Activated naive CD8-positive, alpha-beta T cell treated with anti-CD3 and anti-CD28 coated beads, Interleukin-2, amount 50 U/mL, for 24 hours (primary cell): ENCODE results near the gene SLC10A3.

Source experiments
- ATAC-seq: fragments of 150-1000 bp; cut with Tn5 transposase; one replicate; pipeline ENCODE4 v1.10.0; 2021
- DNase-seq: peaks from one replicate; pipeline ENCODE4 v3.0.0; 2021
- H3K27ac Mint-ChIP-seq: one replicate; pipeline ENCODE4 v1.8.0; 2021; ENCODE audit warnings: mild to moderate bottlenecking, mixed read lengths
- H3K27me3 Mint-ChIP-seq: one replicate; pipeline ENCODE4 v1.8.0; 2021; ENCODE audit warnings: mixed read lengths
- H3K36me3 Mint-ChIP-seq: one replicate; pipeline ENCODE4 v1.8.0; 2021; ENCODE audit warnings: low read depth, mixed read lengths
- H3K4me1 Mint-ChIP-seq: one replicate; pipeline ENCODE4 v1.8.0; 2021; ENCODE audit warnings: mixed read lengths
- H3K4me3 Mint-ChIP-seq: one replicate; pipeline ENCODE4 v1.8.0; 2021; ENCODE audit warnings: mild to moderate bottlenecking, moderate library complexity, mixed read lengths
- H3K9me3 Mint-ChIP-seq: one replicate; pipeline ENCODE4 v1.8.0; 2021; ENCODE audit warnings: mixed read lengths

SLC10A3 gene

GRCh38 chrX:154468217-154468616, 22.2 kb downstream of the SLC10A3 start:
- DNase-seq, result no peak
- no peaks in the 10 kb centered on the region for H3K36me3 Mint-ChIP-seq
- no peak overlapping the region for H3K4me3 Mint-ChIP-seq
- H3K27me3 Mint-ChIP-seq, result no peaks in the 10 kb centered on the region
- no peak overlapping the region for H3K27ac Mint-ChIP-seq
- no peaks in the 10 kb centered on the region for H3K9me3 Mint-ChIP-seq
- no peak for ATAC-seq
- no peaks in the 10 kb centered on the region for H3K4me1 Mint-ChIP-seq

DNA sequence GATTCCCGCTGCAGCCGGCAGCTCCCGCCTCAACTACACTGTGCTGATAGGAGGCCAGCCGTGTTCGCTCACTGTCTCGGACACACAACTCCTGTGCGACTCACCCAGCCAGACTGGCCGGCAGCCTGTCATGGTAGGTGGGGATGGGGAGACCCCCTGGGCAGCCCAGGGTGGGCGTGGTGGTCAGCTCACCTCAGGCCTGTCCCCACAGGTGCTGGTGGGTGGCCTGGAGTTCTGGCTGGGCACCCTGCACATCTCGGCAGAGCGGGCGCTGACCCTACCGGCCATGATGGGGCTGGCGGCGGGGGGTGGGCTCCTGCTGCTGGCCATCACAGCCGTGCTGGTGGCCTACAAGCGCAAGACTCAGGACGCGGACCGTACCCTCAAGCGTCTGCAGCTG, 22.9 kb downstream of the SLC10A3 start:
- no peak for ATAC-seq
- H3K36me3 Mint-ChIP-seq, result peaks cover 2% of the 10 kb centered on the region
- H3K27me3 Mint-ChIP-seq, result no peaks in the 10 kb centered on the region
- no peak overlapping the region for H3K4me3 Mint-ChIP-seq
- H3K27ac Mint-ChIP-seq, result no peak overlapping the region
- H3K4me1 Mint-ChIP-seq, result no peaks in the 10 kb centered on the region
- no peaks in the 10 kb centered on the region for H3K9me3 Mint-ChIP-seq
- no peak for DNase-seq

DNA sequence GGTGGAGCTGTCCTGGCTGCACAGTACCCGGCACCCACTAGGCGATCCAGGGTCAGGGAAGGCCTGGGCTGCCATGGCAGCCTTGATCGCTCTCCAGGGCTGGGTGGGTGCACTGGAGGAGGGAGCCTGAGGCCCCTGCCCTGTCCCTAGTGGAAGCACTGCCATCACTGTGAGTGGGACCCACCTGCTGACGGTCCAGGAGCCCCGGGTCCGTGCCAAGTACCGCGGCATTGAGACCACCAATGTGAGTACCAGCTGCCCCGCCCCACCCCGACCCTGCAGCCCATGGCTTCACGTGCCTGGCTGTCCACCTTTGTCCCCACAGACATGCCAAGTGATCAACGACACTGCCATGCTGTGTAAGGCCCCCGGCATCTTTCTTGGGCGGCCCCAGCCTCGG, 23.5 kb downstream of the SLC10A3 start:
- H3K4me1 Mint-ChIP-seq, result no peaks in the 10 kb centered on the region
- ATAC-seq (no peak), DNase-seq (no peak)
- no peaks in the 10 kb centered on the region for H3K9me3 Mint-ChIP-seq
- H3K27me3 Mint-ChIP-seq, result no peaks in the 10 kb centered on the region
- H3K36me3 Mint-ChIP-seq, result peaks cover 2% of the 10 kb centered on the region
- H3K4me3 Mint-ChIP-seq, result no peak overlapping the region
- no peak overlapping the region for H3K27ac Mint-ChIP-seq

GRCh38 chrX:154466036-154466435, 24.4 kb downstream of the SLC10A3 start:
- H3K4me3 Mint-ChIP-seq, result no peak overlapping the region
- DNase-seq, result no peak
- no peak for ATAC-seq
- H3K9me3 Mint-ChIP-seq, result no peaks in the 10 kb centered on the region
- no peaks in the 10 kb centered on the region for H3K27me3 Mint-ChIP-seq
- H3K36me3 Mint-ChIP-seq, result peaks cover 4% of the 10 kb centered on the region
- H3K27ac Mint-ChIP-seq, result no peak overlapping the region
- no peaks in the 10 kb centered on the region for H3K4me1 Mint-ChIP-seq

DNA sequence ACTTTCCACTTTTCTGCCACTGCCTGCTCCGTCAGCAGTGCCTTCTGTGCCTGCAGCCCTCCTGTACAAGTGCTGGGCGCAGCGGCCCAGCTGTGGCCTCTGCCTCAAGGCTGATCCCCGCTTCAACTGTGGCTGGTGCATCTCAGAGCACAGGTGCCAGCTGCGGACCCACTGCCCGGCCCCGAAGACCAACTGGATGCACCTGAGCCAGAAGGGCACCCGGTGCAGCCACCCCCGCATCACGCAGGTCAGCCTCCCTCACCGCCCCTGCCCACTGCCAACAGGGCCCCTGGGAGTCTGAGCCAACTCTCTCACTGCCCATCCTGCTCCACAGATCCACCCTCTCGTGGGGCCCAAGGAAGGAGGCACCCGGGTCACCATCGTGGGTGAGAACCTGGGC, 24.8 kb downstream of the SLC10A3 start:
- no peak overlapping the region for H3K4me3 Mint-ChIP-seq
- DNase-seq (no peak), ATAC-seq (no peak)
- no peaks in the 10 kb centered on the region for H3K27me3 Mint-ChIP-seq
- H3K9me3 Mint-ChIP-seq, result no peaks in the 10 kb centered on the region
- H3K27ac Mint-ChIP-seq, result no peak overlapping the region
- peaks cover 4% of the 10 kb centered on the region for H3K36me3 Mint-ChIP-seq
- no peaks in the 10 kb centered on the region for H3K4me1 Mint-ChIP-seq

DNA sequence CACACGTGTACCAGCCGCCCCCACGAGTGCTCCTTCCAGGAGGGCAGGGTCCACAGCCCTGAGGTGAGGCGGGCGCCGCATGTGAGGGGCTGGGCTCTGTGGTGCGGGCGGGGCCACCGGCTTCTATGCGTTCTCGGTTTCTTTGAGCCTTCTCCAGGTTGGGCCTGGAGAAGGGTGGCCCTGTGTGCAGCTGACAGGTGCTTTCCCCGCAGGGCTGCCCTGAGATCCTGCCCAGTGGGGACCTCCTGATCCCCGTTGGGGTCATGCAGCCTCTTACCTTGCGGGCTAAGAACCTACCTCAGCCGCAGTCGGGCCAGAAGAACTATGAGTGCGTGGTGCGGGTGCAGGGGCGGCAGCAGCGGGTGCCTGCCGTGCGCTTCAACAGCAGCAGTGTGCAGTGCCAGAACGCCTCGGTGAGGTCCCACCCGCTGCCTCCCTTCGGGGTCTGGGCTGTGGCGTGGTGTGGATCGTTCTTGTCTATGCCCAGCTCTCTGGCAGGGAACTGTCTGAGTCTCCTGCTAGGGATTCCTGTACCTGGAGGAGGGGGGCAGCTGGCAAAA, 25.5 kb downstream of the SLC10A3 start:
- Mint-ChIP-seq H3K9me3 (no peaks in the 10 kb centered on the region), H3K4me3 (no peak overlapping the region), H3K36me3 (peaks cover 4% of the 10 kb centered on the region), H3K27ac (no peak overlapping the region), H3K27me3 (no peaks in the 10 kb centered on the region), H3K4me1 (peaks cover 4% of the 10 kb centered on the region)
- ATAC-seq (no peak), DNase-seq (no peak)

GRCh38 chrX:154463611-154464220, 26.7 kb downstream of the SLC10A3 start:
- Mint-ChIP-seq H3K36me3 (peaks cover 4% of the 10 kb centered on the region), H3K9me3 (no peaks in the 10 kb centered on the region), H3K27ac (no peak overlapping the region), H3K4me1 (peaks cover 5% of the 10 kb centered on the region), H3K4me3 (no peak overlapping the region), H3K27me3 (no peaks in the 10 kb centered on the region)
- no peak for DNase-seq
- no peak for ATAC-seq

DNA sequence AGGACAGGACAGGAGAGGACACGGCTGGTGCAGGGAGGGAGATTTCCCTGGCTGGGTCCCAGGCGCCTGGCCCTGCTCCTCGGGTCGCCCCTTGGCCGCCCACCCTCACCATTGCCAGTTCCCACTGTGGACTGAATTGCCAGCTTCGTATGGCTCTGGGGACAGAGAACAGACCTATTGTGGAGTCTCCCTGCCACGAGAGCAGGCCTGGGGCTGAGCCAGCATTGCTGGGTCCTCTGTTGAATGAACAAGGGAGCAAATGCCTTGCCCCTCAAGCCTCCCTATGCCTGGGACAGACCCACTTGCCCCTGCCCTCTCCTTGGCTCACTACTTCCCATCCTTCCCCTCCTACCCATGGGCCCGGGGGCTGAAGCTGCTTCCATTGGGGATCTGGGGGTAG, 28.0 kb downstream of the SLC10A3 start:
- H3K9me3 Mint-ChIP-seq, result no peaks in the 10 kb centered on the region
- peaks cover 4% of the 10 kb centered on the region for H3K36me3 Mint-ChIP-seq
- peaks cover 6% of the 10 kb centered on the region for H3K4me1 Mint-ChIP-seq
- DNase-seq, result no peak
- no peaks in the 10 kb centered on the region for H3K27me3 Mint-ChIP-seq
- H3K4me3 Mint-ChIP-seq, result no peak overlapping the region
- no peak for ATAC-seq
- H3K27ac Mint-ChIP-seq, result no peak overlapping the region

DNA sequence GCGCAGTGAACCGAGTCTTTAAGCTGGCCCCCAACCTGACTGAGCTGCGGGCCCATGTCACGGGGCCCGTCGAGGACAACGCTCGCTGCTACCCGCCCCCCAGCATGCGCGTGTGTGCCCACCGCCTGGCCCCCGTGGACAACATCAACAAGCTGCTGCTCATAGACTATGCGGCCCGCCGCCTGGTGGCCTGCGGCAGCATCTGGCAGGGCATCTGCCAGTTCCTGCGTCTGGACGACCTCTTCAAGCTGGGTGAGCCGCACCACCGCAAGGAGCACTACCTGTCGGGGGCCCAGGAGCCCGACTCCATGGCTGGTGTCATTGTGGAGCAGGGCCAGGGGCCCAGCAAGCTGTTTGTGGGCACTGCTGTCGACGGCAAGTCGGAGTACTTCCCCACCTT, 30.1 kb downstream of the SLC10A3 start:
- no peak overlapping the region for H3K27ac Mint-ChIP-seq
- H3K36me3 Mint-ChIP-seq, result peaks cover 4% of the 10 kb centered on the region
- ATAC-seq (no peak), DNase-seq (no peak)
- no peaks in the 10 kb centered on the region for H3K9me3 Mint-ChIP-seq
- H3K4me3 Mint-ChIP-seq, result peak overlapping the region; percentile 81
- H3K27me3 Mint-ChIP-seq, result no peaks in the 10 kb centered on the region
- H3K4me1 Mint-ChIP-seq, result peaks cover 9% of the 10 kb centered on the region

GRCh38 chrX:154459832-154460231, 30.6 kb downstream of the SLC10A3 start:
- peaks cover 9% of the 10 kb centered on the region for H3K4me1 Mint-ChIP-seq
- H3K27ac Mint-ChIP-seq, result no peak overlapping the region

DNA sequence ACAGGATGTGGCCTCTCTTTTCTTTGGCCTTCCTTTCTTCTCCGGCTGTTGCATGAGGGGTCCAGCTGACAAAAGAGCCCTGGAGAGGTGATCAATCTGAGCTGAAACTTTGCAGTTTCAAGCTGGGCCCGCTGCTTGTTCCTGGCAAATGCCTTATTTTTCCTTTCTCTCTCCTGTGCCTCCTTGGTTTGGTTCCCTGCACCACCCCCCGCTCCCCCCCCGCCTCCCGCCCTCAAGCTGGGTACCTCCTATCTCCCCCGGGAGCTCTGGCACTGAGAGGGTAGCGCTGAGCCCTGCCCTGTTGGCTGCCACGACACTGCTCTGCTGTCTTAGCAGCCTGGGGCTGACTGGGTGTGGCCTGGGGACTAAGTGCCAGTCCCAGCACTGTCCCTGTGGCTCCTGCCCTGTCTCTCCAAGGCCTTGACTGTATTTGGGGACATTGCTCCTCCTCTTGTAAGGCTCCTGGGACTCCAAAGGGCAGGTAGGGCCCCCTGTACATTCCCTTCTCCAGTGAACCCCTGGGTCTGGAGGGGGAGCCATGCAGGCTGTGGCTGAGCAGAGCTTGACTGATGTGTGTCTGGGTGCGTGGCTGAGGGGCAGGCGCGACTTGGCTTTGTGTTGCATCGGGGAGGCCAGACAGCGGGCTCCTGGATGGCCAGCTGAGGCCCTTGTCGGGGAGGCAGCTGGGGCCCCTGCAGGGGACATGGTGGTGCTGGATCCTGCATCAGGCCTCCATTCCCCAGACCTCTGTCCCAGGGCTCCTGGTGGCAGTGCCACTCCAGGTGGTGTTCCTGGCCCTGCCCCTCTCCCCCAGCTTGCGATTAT, 31.3 kb downstream of the SLC10A3 start:
- ATAC-seq (peak; percentile 53), DNase-seq (no peak)
- Mint-ChIP-seq H3K4me1 (peaks cover 9% of the 10 kb centered on the region), H3K27me3 (no peaks in the 10 kb centered on the region), H3K9me3 (no peaks in the 10 kb centered on the region), H3K27ac (no peak overlapping the region), H3K36me3 (peaks cover 4% of the 10 kb centered on the region), H3K4me3 (peak overlapping the region; percentile 81)

More at GRCh38 chrX:154459832-154460231, 30.6 kb downstream of the SLC10A3 start:
- H3K9me3 Mint-ChIP-seq, result no peaks in the 10 kb centered on the region
- DNase-seq, result no peak
- ATAC-seq, result no peak
- H3K27me3 Mint-ChIP-seq, result no peaks in the 10 kb centered on the region
- peak overlapping the region; percentile 81 for H3K4me3 Mint-ChIP-seq
- peaks cover 4% of the 10 kb centered on the region for H3K36me3 Mint-ChIP-seq

GRCh38 chrX:154458116-154458953, 32.1 kb downstream of the SLC10A3 start, which contains the start of gene PLXNA3:
PLXNA3 (plus strand) TSS chrX:154458281; CDS start chrX:154460184, 1,903 bp downstream.
- peaks cover 9% of the 10 kb centered on the region for H3K4me1 Mint-ChIP-seq
- DNase-seq, result peak; percentile 71
- H3K27me3 Mint-ChIP-seq, result no peaks in the 10 kb centered on the region
- ATAC-seq, result peak; percentile 59
- no peaks in the 10 kb centered on the region for H3K9me3 Mint-ChIP-seq
- H3K27ac Mint-ChIP-seq, result peak within 1 kb of the TSS; percentile 91
- H3K36me3 Mint-ChIP-seq, result peaks cover 4% of the 10 kb centered on the region
- peak within 1 kb of the TSS; percentile 88 for H3K4me3 Mint-ChIP-seq

DNA sequence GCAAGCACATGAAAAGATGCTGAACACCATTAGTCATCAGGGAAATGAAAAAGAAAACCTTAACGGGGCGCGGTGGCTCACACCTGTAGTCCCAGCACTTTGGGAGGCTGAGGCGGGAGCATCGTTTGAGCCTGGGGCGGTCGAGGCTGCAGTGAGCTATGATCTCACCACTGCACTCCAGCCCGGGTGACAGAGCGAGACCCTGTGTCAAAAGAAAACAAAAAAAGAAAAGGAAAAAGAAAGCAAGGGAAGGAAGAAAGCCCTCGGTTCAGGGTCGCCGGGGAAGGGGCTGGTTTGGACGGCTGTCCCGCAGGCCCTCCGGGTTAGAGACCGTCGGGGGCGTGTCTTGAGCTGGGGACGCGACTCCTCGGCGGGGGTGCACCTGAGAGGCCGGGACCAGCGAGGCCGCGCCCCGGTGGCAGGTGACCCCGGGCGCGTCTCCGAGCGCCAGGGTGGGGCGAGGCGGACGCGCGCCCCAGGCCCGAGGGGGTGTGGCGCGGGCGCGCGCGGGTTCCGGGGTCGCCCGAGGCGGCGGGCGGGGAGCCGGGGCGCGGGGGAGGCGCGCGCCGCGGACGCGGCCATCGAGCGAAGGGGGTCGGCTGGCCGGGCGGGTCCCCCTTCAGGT, 32.8 kb downstream of the SLC10A3 start:
- ATAC-seq (peak; percentile 55), DNase-seq (peak; percentile 53)
- Mint-ChIP-seq H3K27ac (peak overlapping the region; percentile 91), H3K9me3 (no peaks in the 10 kb centered on the region), H3K27me3 (no peaks in the 10 kb centered on the region), H3K4me1 (peaks cover 9% of the 10 kb centered on the region), H3K36me3 (peaks cover 2% of the 10 kb centered on the region), H3K4me3 (peak overlapping the region; percentile 88)

DNA sequence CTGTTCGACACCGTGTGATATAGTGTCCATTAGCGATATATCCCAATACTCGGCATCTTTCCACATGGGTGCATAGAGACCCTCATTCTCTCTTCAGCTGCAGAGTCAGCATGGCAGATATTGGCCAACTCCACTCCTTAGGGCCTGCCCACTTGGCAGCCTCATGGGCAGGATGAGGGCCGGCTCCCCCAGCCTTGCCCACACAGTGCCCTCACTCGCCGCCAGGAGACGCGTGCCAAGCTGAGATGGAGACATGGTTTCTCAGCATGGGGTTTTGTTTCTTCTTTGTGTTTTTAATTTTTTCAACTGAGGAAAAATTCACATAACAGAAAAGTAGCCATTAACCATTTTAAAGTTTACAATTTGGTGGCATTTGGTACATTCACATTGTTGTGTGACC, 37.6 kb downstream of the SLC10A3 start:
- Mint-ChIP-seq H3K27ac (no peak overlapping the region), H3K4me3 (no peak overlapping the region), H3K27me3 (no peaks in the 10 kb centered on the region), H3K9me3 (no peaks in the 10 kb centered on the region), H3K36me3 (peaks cover 2% of the 10 kb centered on the region), H3K4me1 (peaks cover 4% of the 10 kb centered on the region)
- ATAC-seq (no peak), DNase-seq (no peak)
